ENCODE results near the gene ELL. TPM values are rescaled to one million over a fixed set of nuclear protein-coding genes. Genes with fewer than 3 reads are reported as not detected.
A peak's percentile ranks its signal among the peaks of the same experiment; 100 is the strongest.

ELL gene
- total RNA-seq, 4 donors from 2014 or later: 4.1 to 43.5 (median 21.7) TPM

DNA sequence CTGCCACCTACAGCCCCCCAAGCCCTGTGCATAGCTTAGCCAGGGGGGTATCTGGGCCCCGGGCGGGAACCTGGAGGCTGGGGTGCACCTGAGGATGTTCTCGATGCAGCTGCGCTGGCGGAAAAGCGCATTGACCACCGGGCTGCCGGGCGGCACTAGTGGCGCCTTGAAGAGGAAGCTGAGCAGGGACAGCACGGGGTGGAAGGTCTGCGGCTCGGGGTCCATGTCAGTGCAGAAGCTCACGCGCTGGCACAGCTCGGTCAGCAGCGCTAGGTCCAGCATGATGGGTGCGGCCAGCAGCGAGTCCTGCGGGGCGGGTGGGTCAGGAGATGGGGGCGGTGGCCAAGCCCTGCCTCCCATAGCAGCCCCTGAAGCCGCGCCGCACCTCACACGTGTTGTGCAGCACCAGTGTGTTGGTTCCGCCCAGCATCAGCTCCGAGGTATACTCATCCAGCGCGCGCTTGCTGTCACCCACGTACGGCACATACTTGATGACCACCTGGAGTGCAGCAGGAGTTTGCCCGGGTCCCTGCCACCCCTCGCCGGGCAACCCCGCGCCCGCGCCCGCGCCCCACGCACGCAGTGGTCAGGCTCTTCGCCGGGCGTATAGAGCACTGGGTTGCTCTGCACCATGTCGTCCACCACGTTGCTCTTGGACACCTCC, 86.6 kb downstream of the ELL start:
- Histone ChIP-seq H3K4me1 (peaks cover 0 to 13% of the 10 kb centered on the region in 2 donors), H3K27ac (no peak overlapping the region), H3K36me3 (no peaks in the 10 kb centered on the region), H3K27me3 (no peaks in the 10 kb centered on the region), H3K9me3 (no peaks in the 10 kb centered on the region), H3K4me3 (no peak overlapping the region)
- DNase-seq: peak in 1 of 2 donors; percentile 43
- TF ChIP-seq, protein P1, sequence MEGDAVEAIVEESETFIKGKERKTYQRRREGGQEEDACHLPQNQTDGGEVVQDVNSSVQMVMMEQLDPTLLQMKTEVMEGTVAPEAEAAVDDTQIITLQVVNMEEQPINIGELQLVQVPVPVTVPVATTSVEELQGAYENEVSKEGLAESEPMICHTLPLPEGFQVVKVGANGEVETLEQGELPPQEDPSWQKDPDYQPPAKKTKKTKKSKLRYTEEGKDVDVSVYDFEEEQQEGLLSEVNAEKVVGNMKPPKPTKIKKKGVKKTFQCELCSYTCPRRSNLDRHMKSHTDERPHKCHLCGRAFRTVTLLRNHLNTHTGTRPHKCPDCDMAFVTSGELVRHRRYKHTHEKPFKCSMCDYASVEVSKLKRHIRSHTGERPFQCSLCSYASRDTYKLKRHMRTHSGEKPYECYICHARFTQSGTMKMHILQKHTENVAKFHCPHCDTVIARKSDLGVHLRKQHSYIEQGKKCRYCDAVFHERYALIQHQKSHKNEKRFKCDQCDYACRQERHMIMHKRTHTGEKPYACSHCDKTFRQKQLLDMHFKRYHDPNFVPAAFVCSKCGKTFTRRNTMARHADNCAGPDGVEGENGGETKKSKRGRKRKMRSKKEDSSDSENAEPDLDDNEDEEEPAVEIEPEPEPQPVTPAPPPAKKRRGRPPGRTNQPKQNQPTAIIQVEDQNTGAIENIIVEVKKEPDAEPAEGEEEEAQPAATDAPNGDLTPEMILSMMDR (IDR thresholded peaks at IDR 0.05): no peak
- no peak for TF ChIP-seq POLR2A (IDR thresholded peaks at IDR 0.05)
- intact Hi-C loops (cut with DNase I; ENCODE audit: low total_unique reads): no loop called here

DNA sequence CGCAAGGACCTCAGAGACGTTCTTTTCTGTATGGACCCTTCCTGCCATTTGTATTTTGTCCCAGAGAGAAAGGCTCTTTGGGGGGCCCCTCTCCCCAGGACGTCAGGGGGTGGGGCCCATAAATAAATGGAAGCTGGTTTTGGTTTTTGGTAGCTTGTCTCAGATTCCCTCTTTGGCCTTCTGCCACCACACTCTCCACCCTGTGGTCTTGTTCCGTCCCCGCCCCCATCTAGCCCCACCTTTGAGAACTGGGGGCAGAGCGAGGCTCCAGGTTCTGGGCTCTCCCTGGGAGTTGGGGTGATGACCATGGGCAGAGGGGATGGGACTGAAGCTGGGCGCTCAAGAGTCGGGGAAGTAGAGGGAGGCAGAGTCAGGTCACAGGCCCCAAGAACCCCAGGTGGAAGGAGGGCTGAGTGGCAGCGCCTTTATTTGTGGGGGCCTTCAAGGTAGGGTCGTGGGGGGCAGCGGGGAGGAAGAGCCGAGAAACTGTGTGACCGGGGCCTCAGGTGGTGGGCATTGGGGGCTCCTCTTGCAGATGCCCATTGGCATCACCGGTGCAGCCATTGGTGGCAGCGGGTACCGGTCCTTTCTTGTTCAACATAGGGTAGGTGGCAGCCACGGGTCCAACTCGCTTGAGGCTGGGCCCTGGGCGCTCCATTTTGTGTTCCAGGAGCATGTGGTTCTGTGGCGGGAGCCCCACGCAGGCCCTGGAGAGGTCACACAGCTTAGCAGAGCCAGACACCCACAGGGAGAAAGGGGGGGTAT, 87.3 kb downstream of the ELL start:
- H3K27ac ChIP-seq: peak overlapping the region; percentile 77 to 80

DNA sequence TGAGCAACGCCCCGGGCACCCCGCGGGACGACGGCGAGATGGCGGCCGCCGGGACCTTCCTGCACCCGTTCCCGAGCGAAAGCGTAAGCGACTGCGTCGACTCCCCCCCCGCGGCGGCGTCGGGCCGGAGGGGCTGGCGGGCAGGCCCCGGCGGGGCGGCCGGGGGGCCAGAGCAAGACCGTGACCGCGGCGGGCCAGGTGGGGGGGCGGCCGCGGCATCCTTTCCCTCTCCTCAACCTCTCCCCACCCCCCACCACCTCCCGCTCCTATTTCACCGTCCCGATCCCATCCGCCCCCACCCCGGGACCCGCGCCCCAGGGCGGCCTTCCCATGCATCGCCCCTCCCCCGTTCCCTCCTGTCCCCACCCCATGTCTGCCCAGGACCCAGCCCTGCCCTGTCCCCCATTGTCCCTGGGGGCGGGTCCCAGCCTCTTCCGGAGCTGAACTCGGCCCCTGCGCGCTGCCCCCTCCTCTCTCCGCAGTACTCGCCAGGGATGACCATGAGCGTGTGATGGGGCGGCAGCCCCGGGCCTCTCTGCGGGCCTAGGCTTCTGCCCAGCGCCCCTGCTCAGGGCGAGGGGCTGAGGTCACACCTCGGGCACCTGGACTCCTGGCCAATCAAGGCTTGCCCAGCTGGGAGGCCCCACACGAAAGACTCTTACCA, 88.0 kb downstream of the ELL start:
- peaks cover 0 to 17% of the 10 kb centered on the region in 2 donors for H3K4me1 ChIP-seq
- peak overlapping the region; percentile 41 to 46 for H3K4me3 ChIP-seq
- H3K36me3 ChIP-seq: no peaks in the 10 kb centered on the region
- peak in 1 of 2 donors; percentile 50 for DNase-seq
- H3K9me3 ChIP-seq: no peaks in the 10 kb centered on the region
- no peaks in the 10 kb centered on the region for H3K27me3 ChIP-seq
- intact Hi-C loops (cut with DNase I; ENCODE audit: low total_unique reads): no loop called here
- H3K27ac ChIP-seq: peak overlapping the region; percentile 77 to 80
- TF ChIP-seq POLR2A (IDR thresholded peaks at IDR 0.05): peak in 1 of 2 donors; percentile 11
- TF ChIP-seq, protein P1 (IDR thresholded peaks at IDR 0.05): no peak

More for the DNA sequence above, 87.3 kb downstream of the ELL start:
- H3K4me1 ChIP-seq: peaks cover 0 to 13% of the 10 kb centered on the region in 2 donors
- intact Hi-C loops (cut with DNase I; ENCODE audit: low total_unique reads): no loop called here
- peak in 1 of 2 donors; percentile 54 for DNase-seq
- peak overlapping the region; percentile 41 to 46 for H3K4me3 ChIP-seq
- TF ChIP-seq, protein P1 (IDR thresholded peaks at IDR 0.05): no peak
- TF ChIP-seq POLR2A (IDR thresholded peaks at IDR 0.05): no peak
- no peaks in the 10 kb centered on the region for H3K27me3 ChIP-seq
- no peaks in the 10 kb centered on the region for H3K9me3 ChIP-seq
- H3K36me3 ChIP-seq: no peaks in the 10 kb centered on the region

DNA sequence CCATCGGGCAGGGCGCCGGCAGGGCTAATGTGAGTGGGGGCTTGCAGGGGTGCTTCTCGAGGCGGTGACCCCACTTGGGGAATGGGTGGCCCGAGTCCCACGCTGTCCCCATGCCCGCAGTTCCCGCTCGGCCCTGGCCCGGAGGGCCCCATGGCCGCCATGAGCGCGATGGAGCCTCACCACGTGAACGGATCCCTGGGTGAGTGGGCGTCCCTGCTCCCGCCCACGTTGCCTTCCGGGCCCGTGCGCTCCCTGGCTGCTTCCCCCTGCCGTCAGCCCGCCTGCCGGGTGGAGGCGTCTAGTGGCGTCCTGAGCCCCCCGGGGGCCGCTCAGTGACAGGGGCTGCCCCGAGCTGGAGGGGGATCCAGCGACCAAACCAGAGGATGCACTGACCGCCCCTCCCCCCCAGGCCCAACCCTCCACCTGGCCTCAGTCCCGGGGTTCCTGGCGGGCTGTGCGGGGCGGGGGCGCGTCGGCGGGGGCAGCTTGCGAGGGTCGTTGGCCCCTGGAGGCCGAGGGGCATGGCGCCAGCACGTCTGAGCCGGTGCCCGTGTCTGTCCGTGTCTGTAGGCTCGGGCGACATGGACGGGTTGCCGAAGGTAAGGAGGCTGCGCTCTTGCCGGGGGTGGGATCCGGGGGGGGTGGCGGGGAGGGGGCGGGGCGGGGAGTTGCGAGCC, 88.7 kb downstream of the ELL start:
- Histone ChIP-seq H3K4me1 (peaks cover 0 to 10% of the 10 kb centered on the region in 2 donors), H3K27ac (peak overlapping the region; percentile 77 to 80), H3K27me3 (no peaks in the 10 kb centered on the region), H3K36me3 (no peaks in the 10 kb centered on the region), H3K9me3 (no peaks in the 10 kb centered on the region), H3K4me3 (peak overlapping the region; percentile 41 to 46)
- peak; percentile 53 to 64 for DNase-seq
- intact Hi-C loops (cut with DNase I; ENCODE audit: low total_unique reads): no loop called here
- TF ChIP-seq, protein P1 (IDR thresholded peaks at IDR 0.05): no peak
- no peak for TF ChIP-seq POLR2A (IDR thresholded peaks at IDR 0.05)
